GM18499 (cell line): Measurements from ENCODE around the gene VWA3B.
A peak's percentile ranks its signal among the peaks of the same experiment; 100 is the strongest.
"Not testable (repeated sequence)": the region's sequence is repeated elsewhere in the genome, so short reads cannot be mapped to it uniquely, and the experiment has no call there.

Experiments used
- ATAC-seq: cut with Tn5 transposase; IDR thresholded peaks from one replicate; pipeline ENCODE4 v1.9.1; 2021; ENCODE audit warnings: moderate number of reproducible peaks; ENCODE audit not compliant: insufficient read depth, unreplicated experiment

Gene VWA3B

DNA sequence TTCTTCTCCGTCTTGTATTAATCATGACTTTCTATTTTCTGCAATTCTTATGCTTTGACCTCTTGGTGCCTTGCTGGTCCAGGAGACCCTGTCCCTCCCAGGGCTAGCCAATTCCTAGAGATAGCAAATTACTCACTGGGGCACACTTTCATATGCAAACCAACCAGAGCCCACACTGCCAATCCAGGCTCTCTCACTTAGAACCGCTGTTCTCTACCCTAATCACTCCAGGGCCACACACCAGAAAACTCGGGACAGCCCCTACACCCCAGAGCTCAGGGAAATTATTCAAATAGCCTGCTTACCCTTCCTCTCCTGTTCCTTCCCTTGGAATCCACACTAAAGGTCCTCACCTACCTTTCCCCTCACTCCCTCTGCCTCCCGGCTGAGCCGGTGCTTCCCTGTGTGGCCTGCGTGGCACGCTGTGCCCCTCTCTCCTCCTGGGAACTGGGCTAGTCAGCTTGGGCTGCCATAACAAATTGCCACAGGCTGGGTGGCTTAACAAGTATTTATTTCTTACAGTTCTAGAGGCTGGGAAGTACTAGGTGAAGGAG is 41.7 kb downstream of the VWA3B start:
- no peak for ATAC-seq

DNA sequence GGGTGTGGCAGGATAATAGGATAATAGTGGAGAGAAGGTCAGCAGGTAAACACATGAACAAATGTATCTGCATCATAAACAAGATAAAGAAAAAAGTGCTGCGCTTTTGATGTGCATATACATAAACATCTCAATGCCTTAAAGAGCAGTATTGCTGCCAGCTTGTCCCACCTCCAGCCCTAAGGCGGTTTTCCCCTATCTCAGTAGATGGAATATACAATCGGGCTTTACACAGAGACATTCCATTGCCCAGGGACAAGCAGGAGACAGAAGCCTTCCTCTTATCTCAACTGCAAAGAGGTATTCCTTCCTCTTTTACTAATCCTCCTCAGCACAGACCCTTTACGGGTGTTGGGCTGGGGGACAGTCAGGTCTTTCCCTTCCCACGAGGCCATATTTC is 43.1 kb downstream of the VWA3B start:
- not testable (repeated sequence) for ATAC-seq

DNA sequence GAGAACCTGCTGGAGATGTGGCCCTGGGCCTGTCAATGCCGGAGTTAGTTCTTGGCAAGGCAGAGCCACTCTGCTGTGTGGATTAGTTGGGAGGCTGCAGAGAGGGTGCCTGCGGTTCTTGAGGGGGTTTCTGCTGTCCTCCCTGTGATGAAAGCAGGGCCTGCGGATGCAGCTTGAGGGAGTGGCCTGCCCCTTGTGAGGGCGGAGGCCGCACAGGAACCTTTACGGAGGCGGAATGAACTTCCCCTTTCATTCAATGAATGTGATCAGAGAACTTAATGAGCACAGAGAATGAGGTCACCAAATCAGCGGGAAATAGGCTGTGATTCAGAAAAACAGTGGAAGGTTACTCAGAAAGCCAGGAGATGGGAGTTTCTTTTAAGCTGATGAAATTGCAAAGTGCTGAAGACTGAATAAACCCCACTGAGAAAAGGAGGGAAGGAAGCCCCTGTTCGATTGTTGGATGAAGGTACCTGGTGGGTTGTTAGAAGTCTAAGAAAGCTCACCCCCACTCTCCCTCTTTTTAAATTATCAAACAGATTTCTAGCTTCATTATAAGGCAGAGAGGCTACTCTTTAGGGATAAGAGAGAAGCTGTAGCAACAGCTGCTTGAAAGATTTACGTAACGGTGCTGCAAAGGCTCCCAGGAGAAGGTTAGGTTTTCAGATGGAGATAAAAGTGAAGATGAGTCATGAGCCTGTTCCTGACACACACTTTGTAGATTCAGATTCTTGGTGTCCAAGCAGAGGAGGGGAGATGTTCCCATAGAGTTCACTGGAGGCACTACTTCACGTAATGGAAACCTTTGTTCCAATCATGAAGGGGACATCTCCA is 47.4 kb downstream of the VWA3B start:
- peak; percentile 60 for ATAC-seq

DNA sequence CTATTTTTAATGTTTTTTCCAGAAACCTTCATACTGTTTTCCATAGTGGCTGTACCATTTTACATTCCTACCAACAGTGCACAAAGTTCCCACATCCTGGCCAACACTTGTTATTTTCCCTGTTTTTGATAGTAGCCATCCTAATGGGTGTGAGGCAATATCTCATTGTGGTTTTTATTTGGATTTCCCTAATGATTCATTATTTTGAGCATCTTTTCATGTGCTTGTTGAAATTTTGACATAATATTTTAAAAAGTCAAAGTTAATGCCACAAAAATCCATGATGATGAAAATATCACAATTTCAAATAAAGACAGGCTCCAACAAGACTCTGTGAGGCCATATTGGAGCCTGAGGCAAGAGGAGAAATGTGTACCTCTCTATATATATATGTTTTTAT is 50.2 kb downstream of the VWA3B start:
- ATAC-seq, result no peak

DNA sequence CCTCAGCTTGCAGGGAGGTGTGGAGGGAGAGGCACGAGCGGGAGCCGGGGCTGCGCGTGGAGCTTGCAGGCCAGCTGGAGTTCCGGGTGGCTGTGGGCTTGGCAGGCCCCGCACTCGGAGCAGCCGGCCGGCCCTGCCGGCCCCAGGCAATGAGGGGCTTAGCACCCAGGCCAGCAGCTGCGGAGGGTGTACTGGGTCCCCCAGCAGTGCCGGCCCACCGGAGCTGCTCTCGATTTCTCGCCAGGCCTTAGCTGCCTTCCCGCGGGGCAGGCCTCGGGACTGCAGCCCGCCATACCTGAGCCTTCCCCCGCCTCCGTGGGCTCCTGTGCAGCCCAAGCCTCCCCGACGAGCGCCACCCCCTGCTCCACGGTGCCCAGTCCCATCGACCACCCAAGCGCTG is 52.0 kb downstream of the VWA3B start:
- ATAC-seq, result not testable (repeated sequence)

DNA sequence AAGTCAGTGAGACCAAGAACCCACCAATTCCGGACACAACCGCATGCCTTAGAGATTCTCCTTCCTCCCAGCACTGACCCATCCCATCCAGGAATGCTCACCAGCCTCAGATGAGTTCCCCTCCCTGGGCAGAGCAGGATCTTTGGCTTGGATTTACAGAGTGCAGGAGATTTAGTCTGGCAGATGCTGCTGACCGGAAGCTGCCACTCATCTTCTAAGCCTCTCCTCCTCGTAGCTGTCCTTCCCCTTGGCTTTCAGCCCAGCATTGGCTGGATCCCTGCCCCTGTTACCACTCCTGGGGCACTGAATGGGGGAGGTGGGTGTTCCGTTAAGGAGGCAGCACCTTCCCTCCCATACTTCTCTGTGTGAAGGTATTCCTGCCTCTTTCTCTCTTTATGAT is 53.2 kb downstream of the VWA3B start:
- ATAC-seq, result no peak

DNA sequence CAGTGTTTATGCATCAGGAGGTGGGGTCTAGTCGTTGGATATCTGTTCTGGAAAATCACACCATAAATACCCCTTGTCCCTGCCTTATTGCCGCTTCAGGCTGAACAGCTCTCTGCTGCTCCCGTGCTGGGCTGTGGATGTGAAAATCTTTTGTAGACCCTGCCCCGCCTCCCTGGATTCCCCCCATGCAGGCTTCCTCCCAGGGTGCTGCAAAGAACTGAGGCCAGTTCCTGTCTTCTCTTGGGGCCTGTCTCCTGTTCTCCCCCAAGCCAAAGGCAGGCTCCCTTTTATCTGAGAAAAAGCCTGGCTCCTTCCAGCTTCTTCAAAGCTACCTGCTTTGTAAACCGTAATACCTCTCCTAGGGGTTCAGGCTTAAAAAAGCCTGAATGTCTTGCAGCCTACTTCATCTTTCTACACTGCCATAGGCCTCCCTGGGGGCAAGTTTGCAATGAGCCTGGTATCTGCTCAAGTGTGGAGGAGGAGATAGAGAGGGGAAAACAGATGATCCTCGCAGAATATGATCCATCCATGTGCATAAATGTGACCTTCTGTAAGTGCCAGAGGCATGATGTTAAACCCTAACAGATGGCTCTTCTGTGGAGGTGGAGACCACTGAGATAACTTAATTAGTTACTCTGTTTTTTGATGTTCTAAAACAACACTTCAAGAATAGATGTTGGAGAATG is 55.3 kb downstream of the VWA3B start:
- ATAC-seq, result no peak

DNA sequence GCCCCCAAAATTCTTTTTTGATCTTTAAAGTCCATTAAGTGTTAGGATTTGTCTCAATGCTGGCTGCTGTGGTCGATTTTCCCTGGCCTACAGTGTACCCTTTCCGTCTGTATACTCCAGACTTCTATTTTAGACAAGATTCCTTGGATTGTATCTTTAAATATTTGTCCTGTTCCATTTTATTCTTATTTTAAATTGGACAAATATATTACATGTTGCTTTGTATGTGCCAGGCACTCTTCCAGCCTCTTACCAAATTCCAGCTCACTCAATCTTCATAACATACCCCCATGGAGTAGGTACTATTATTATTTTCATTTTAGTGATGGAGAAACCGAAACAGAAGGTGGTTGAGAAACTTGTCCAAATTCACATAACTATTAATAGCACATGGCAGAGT is 58.1 kb downstream of the VWA3B start:
- no peak for ATAC-seq

DNA sequence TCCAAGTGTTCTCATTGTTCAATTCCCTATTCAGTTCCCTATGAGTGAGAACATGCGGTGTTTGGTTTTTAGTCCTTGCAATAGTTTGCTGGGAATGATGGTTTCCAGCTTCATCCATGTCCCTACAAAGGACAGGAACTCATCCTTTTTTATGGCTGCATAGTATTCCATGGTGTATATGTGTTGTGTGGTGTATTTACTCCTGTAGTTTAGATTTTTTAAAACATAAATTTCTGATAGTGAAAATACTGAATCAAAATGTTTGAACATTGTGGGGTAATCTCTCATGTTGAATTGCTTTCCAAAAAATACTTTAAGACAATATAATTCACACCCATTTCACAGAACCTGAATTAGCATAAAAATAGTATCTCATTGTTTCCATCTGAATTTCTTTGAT is 60.9 kb downstream of the VWA3B start:
- not testable (repeated sequence) for ATAC-seq

DNA sequence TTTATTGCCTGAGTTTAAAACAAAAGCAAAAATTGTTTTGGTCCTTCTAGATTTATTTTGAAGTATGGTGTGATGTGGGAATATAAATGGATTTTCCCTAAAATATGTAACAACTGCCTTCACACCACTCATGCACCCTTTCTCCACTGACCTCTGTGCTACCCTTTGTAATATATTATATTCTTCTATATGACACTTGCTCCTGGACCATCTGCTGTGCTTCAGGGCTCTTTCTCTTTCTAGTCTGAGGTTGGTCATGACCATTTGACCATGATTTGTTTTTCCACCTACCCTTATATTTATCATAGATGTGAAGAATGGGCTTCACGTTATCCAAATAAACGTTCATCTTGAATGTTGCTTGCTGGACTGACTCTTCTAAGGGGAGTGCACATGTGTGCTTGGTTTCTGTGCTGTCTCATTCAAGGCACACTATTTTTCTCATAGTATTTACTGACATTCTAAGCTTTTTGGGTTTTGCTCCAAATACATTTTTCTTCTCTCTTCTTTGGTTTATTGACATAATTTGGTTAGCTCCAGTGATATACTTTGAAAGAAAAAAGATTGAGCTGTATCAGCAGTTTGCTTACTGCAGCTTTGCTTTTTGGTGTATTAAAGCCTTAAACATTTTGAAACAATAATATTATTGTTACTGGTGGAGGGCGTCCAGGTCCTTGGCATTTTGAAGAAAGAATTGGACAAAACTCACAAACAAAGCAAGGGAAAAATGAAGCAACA is 61.8 kb downstream of the VWA3B start:
- ATAC-seq, result no peak

DNA sequence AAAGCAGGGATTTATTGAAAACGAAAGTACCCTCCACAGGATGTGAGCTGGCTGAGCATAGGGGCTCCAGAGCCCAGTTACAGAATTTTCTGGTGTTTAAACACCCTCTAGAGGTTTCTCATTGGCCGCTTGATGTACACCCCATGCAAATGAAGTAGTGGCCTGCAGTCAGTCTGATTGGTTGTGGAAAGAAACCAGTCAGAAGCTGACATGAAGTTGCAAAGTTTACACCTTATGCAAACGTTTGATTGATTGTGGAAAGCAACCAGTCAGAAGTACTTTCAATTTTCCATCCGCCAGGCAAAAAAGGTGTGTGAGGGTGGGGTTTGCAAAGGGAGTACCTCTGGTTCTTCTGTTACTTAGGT is 62.3 kb downstream of the VWA3B start:
- no peak for ATAC-seq

DNA sequence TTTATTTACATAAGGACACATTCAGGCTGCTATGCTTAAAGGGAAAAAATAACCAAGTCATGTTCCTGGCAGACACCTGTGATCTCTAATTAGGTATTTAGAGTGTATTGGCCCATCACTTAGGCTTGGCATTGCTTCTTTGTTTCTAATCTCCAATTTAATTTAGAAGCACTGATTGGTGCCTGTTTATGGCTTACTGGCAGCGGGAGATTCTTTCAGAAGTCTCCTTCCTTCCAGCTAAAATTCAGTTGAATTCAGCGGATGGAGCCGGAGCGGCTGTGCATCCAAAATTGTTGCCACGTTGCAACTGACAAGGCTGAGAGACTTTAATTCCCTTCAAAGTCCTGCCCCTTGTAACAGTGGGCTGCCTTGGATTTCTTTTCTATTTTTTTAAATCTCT is 66.5 kb downstream of the VWA3B start:
- ATAC-seq, result no peak

DNA sequence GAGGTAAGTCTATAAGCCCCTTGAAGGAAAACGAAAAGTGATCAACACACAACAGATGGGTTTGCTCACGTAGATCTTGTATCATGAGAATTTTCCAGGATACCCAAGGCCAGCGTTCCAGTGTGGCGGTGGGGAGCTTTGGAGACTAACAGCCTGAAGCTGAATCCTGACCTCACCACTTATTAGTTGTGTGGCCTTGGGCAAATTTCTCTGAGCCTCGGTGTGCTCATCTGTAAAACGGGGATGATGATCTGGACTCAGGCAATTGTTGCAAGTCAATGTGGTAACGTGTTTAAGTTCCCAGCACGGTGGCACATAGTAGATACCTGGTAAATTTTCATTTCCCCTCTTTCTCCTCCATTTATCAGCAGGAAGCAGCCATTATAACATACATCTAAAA is 68.3 kb downstream of the VWA3B start:
- ATAC-seq, result no peak

DNA sequence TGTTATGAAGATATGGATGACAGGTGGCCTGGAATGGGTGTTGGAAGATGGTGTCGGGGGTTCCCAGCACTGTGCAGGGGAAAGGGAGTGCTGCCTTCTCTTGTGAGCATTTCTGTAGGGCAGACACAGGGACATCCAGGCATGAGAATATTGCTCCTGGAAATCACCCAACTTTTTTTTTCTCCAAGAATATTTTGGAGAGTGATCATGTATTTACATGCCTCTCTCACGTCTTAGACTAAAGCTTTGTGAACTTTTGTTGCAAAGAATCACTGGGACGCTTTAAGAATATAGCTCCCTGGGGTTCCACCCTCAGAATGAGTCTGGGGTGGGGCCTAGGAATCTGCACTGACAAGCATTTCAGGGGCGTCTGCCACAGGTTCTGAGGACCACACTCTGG is 68.7 kb downstream of the VWA3B start:
- ATAC-seq, result no peak

DNA sequence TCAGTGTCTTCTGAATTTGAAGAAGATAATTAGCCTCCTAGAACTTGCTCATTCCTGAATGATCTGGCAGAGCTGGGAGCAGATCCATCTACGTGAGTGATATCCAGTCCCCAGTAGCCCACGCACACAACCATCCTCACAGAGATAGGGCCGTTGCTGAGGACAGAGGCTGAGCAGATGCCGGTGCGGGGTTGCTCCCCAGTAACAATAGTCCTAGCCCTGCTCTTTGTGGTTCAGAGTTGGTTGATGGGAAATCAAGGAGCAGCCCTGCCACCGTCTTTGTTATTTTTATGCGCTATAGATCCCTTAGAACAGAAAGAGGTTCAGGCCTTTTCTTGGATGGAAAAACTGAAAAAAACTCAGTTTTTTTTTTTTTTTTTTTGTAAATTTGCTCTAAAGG is 69.3 kb downstream of the VWA3B start:
- no peak for ATAC-seq

DNA sequence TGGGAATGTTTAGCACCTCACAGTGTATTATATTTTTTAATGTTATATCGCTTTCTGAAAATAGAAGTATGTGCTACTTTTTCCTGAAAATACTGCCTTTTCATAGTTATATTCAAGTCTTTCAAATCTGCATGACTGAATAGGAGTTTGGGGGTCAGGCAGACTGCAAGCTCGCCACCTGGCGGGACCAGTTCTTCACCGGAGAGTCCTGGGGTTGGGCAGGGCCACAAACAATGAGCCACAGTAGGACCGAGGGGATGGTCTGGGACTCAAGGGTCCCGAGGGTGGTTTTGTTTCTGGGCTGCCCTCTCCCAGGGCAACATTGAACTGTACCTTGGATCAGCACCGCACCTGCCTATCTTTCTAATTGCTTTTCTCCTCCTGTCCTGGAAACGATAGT is 70.6 kb downstream of the VWA3B start:
- no peak for ATAC-seq

DNA sequence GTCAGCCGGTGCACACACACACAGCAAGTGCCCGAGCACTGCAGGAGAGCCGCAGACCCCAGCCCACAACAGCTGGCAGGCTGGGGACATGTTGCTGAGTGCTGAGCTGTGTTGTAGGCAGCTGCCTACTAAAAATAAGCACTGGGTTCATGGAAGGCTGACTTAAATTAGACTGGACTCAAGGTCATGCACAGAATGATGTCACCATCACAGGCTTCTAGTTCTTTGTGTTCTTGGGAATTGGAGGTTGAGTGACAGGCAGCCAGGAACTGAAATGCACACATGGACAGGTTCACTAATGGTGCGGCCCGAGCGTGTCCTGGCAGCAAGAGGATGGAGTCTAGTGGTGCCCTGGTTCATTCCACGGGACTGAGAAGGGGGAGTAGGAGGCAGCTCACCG is 71.3 kb downstream of the VWA3B start:
- ATAC-seq, result no peak

DNA sequence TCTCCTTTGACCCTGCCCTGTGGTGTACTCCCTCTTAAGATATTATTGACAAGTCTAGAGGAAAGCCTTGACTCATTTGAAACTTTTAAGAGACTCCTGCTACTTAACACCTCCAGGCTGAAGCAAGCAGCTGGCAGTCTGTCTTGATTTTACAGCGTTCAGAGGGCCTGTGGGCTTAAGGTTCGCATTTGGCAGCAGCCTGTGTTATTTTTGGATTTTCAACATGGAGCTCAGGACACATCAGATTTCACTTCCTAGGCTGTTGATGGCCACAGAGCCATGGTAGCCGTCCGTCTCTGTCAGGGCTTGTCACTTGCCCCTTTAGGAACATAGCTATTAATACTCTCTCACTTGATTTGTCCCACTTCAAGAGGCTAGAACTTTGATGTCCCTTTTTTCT is 73.6 kb downstream of the VWA3B start:
- no peak for ATAC-seq

DNA sequence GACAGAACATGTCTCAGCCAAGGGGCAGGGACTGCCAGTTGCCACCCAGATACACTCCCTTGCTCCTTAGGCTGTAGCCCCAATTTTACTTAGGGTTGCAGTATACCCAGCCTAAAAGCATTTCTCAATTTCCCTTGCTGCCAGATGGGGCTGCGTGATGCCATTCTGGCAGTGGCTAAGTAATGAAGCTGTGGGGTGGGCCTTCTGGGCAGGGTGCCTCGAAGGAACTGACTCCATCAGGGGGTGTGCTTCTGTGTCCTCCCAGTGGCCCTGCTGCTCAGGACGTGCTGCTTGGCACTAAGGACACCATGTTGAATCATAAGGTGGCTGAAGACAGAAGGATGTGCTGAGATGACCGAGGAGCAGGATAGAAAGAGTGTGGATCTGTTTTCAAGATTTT is 74.2 kb downstream of the VWA3B start:
- ATAC-seq, result no peak

DNA sequence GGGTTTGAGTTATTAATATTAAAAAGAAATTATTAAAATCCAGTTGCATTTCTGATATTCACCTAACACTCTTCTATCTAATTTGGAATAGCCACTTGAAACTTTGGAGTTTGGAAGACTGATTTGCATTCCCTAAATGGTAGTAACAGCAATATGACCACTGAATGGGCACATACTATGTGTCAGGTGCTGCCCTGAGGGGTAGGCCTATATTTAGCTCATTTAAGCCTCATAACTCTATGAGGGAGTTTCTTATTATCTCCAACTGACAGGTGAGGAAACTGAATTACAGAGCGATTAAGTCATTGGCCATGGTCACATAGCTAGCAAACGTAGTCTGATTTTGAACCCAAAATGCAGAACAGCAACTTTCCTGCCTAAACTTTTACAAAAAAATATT is 77.3 kb downstream of the VWA3B start:
- ATAC-seq, result no peak

DNA sequence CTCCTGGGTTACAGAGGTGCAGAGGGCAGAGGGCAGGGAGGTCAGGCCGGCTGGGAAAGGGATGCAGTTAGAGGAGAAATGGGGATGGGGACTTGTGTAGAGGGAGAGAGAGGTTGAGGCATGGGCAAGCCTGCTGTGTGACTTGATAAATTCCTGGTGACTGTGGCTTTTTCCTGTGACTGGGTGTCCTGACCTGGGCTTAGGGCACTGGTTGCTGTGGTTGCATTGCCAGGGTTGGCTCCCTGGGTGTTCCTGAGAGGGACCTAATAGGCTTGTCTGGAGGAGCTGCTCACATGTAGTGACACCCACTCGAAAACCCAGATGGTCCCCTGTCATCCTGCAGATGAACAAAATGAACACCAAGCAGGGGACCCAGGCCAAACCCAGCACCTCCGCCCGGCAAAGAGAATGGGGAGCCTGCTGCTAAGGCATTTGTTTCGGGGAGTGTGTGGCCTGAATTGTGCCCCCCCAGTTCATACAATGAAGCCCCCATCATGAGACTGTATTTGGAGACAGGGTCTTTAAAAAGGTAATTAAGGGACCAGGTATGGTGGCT is 78.6 kb downstream of the VWA3B start:
- no peak for ATAC-seq
